ENCODE data around the gene SHISA2.

The SHISA2 gene

DNA sequence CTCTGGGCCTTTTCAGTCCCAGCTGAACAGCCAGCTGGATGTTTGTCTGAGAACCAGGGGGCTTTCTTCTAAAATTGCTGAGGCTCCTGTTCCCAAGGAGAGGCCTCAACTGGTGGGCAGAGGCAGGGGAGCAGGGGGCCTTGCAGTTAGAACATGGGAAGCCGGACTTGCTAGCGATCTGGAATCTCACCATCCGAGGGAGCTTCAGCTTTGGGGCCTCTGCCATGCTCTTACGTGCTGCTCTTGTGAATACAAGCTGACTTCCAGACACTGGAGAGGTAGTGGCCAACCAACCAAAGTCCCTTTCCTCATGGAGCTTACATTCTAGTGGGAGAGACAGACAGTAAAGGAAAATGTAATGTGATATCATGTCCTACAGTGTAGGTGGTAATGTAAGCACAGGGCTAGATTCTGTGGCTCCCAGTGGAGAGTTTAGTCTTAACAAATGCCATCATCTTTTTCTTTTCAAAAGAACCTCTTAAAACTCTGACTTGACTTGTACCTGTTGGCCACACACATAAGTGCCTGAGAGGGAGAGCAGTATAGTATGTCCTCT lies 22.2 kb downstream of the SHISA2 start:
- DNase-seq (ENCODE audit: low read depth, low spot score) = no peak
- POLR2A ChIA-PET = no interaction called here
- CTCF ChIA-PET = interaction anchor here (1.7 kb wide), 1 partner anchor 19 kb away, joined by 4 read pairs; no protein-coding TSS in a partner anchor
- H3K4me3 ChIP-seq (ENCODE audit: low read depth, low read length) = no peak overlapping the region
- TF ChIP-seq, protein P1, sequence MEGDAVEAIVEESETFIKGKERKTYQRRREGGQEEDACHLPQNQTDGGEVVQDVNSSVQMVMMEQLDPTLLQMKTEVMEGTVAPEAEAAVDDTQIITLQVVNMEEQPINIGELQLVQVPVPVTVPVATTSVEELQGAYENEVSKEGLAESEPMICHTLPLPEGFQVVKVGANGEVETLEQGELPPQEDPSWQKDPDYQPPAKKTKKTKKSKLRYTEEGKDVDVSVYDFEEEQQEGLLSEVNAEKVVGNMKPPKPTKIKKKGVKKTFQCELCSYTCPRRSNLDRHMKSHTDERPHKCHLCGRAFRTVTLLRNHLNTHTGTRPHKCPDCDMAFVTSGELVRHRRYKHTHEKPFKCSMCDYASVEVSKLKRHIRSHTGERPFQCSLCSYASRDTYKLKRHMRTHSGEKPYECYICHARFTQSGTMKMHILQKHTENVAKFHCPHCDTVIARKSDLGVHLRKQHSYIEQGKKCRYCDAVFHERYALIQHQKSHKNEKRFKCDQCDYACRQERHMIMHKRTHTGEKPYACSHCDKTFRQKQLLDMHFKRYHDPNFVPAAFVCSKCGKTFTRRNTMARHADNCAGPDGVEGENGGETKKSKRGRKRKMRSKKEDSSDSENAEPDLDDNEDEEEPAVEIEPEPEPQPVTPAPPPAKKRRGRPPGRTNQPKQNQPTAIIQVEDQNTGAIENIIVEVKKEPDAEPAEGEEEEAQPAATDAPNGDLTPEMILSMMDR (IDR thresholded peaks at IDR 0.05; ENCODE audit: insufficient read depth, low read length, missing control alignments) = no peak

DNA sequence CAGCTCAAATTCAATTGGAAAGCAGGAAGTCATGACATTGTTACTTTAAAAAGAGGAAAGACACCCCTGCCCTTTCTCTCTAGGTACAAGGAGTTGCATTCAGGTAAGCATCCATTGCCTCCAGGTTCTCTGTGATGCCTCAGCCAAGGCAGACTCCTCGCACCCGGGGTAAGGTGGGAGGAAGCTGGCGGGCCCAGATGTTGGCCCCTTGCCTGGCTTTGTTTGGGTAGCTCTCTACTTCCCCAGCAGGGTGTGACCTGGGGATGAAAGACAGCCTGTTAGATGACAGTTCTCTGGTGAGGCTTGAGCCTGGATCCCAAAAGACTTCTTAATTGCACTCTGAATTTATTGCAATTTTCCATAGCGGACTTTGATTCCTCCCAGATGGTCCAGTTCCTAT lies 25.6 kb downstream of the SHISA2 start:
- no peak overlapping the region for H3K4me3 ChIP-seq (ENCODE audit: low read depth, low read length)
- TF ChIP-seq, protein P1 (IDR thresholded peaks at IDR 0.05; ENCODE audit: insufficient read depth, low read length, missing control alignments) = no peak
- ChIA-PET CTCF (no interaction called here), POLR2A (no interaction called here)
- DNase-seq (ENCODE audit: low read depth, low spot score) = no peak

DNA sequence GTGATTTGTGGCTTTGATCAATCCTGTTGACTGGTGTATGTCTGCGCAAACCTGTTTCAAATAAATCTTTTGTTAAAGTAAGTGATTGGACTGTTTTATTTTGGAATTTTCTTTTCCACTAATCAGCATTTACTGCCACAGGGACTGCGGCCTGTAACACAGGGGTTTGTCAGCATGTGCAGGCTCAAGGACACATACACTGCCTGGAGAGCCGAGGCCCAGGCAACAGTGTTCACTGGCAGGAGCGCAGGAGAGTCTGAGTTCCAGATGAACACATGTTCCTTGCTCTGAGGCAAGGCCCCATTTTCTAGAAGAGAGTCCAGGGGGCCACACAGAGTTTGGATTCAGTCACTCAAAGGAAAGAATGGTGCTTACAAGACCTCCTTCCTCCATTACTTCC lies 26.0 kb downstream of the SHISA2 start:
- ChIA-PET POLR2A (no interaction called here), CTCF (no interaction called here)
- TF ChIP-seq, protein P1 (IDR thresholded peaks at IDR 0.05; ENCODE audit: insufficient read depth, low read length, missing control alignments) = no peak
- no peak for DNase-seq (ENCODE audit: low read depth, low spot score)
- no peak overlapping the region for H3K4me3 ChIP-seq (ENCODE audit: low read depth, low read length)

- TF ChIP-seq, protein P1 (IDR thresholded peaks at IDR 0.05; ENCODE audit: insufficient read depth, low read length, missing control alignments) = no peak
- no peak overlapping the region for H3K4me3 ChIP-seq (ENCODE audit: low read depth, low read length)
- CTCF ChIA-PET = interaction anchor here (1.2 kb wide), 1 partner anchor 12 kb away, joined by 3 read pairs; no protein-coding TSS in a partner anchor
- POLR2A ChIA-PET = no interaction called here
- no peak for DNase-seq (ENCODE audit: low read depth, low spot score)
Measured at GRCh38 chr13:26025196-26025595, 26.6 kb downstream of the SHISA2 start.

DNA sequence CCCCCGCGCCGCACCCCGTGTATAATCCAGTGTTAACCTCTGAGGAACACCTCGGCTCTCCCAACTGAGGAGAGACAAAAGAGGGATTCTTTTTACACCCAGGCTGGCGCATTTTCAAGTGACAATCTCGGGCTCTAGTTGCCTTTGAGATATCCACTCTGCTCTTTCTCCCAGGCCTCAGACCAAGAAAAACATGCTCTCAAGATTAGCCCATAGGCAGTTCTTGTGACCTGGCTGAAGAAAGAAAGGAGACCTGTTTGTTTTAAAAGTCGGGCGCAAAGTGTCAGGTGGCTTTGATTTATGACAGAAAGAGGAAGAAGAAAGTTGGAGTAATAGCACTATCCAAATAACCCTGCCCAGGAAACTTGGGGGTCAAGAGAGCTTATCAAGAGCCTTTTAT lies 27.3 kb downstream of the SHISA2 start:
- ChIA-PET POLR2A (no interaction called here), CTCF (interaction anchor here (1.2 kb wide), 1 partner anchor 12 kb away, joined by 3 read pairs; no protein-coding TSS in a partner anchor)
- TF ChIP-seq, protein P1 (IDR thresholded peaks at IDR 0.05; ENCODE audit: insufficient read depth, low read length, missing control alignments) = no peak
- no peak overlapping the region for H3K4me3 ChIP-seq (ENCODE audit: low read depth, low read length)
- DNase-seq (ENCODE audit: low read depth, low spot score) = no peak

DNA sequence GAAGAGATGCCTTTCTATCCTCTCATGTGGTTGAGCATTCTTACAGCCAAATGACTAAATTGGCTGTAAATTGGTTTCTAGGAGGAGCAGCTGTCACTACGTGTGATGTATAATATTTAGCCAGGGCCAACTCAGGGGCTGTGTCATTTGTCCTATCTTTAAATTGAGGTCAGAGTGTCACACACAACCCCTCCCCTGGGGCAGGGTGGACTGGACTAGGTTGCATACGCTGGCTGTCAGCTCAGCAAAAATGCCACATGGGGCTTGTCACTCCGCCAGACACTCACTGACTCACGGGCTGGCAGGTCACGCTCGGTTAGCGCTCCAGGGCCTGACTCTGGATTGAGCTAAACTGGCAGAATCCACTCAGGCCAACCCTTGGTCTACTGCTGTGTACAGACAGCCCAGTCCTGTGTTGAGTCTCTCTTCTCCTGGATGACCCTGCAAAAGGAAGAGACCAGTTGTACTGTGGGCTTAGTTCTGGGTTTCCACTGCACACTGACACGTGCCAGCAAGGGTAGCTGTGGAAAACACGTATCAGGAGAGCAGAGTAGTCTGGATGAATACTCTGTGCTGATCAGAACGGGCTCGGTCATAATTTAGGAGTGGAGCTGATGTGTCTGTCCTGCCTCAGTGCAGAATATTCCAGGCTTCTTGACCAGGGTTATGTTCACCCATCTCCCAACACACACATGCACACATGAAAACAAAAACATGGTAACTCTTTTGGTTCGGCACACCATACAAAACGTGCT lies 29.1 kb downstream of the SHISA2 start:
- DNase-seq (ENCODE audit: low read depth, low spot score) = no peak
- ChIA-PET CTCF (no interaction called here), POLR2A (no interaction called here)
- TF ChIP-seq, protein P1 (IDR thresholded peaks at IDR 0.05; ENCODE audit: insufficient read depth, low read length, missing control alignments) = no peak
- no peak overlapping the region for H3K4me3 ChIP-seq (ENCODE audit: low read depth, low read length)
